Mucosa of rectum (tissue), 2 donors: ENCODE measurements around the gene NRG4.
"Not testable (repeated sequence)": the region's sequence is repeated elsewhere in the genome, so short reads cannot be mapped to it uniquely, and the experiment has no call there.

Source experiments
- H3K27ac ChIP-seq, 2 donors: one replicate each; pipeline ENCODE4 v1.7.0; 2013; ENCODE audit warnings: inconsistent platforms in 2 of 2, low read depth in 2 of 2, low read length in 2 of 2
- H3K27me3 ChIP-seq, 2 donors: one replicate each; pipeline ENCODE4 v1.7.0; 2013; ENCODE audit warnings: low read length in 2 of 2; ENCODE audit not compliant: control insufficient read depth in 2 of 2, insufficient read depth in 2 of 2
- H3K36me3 ChIP-seq, 2 donors: one replicate each; pipeline ENCODE4 v1.7.0; 2013; ENCODE audit warnings: low read length in 2 of 2; ENCODE audit not compliant: control insufficient read depth in 2 of 2, insufficient read depth in 2 of 2
- H3K4me1 ChIP-seq, 2 donors: one replicate each; pipeline ENCODE4 v1.7.0; 2013; ENCODE audit warnings: low read length in 2 of 2, mild to moderate bottlenecking in 1 of 2; ENCODE audit not compliant: control insufficient read depth in 2 of 2, insufficient read depth in 2 of 2
- H3K4me3 ChIP-seq, 2 donors: one replicate each; pipeline ENCODE4 v1.7.0; 2013; ENCODE audit warnings: low read length in 2 of 2
- H3K9ac ChIP-seq, 2 donors: one replicate each; pipeline ENCODE4 v1.7.0; 2013; ENCODE audit warnings: low read length in 2 of 2, low read depth in 1 of 2, mild to moderate bottlenecking in 1 of 2
- H3K9me3 ChIP-seq, 2 donors: one replicate each; pipeline ENCODE4 v1.7.0; 2013; ENCODE audit warnings: low read length in 2 of 2; ENCODE audit not compliant: control insufficient read depth in 2 of 2
- donor health status: healthy.
- donor health status: Normal muscosa, but diverticular disease.

The NRG4 gene

GRCh38 chr15:76035593-76035992, 23.4 kb upstream of the NRG4 start:
- H3K4me3 ChIP-seq = no peak overlapping the region
- no peaks in the 10 kb centered on the region for H3K36me3 ChIP-seq
- no peaks in the 10 kb centered on the region for H3K27me3 ChIP-seq
- H3K9me3 ChIP-seq = no peaks in the 10 kb centered on the region
- no peaks in the 10 kb centered on the region for H3K4me1 ChIP-seq
- H3K9ac ChIP-seq = no peak overlapping the region
- H3K27ac ChIP-seq = no peak overlapping the region

- no peaks in the 10 kb centered on the region for H3K4me1 ChIP-seq
- H3K9me3 ChIP-seq = no peaks in the 10 kb centered on the region
- no peak overlapping the region for H3K9ac ChIP-seq
- no peaks in the 10 kb centered on the region for H3K27me3 ChIP-seq
- no peak overlapping the region for H3K27ac ChIP-seq
- no peaks in the 10 kb centered on the region for H3K36me3 ChIP-seq
- H3K4me3 ChIP-seq = no peak overlapping the region
Measured at GRCh38 chr15:76034111-76034510, 21.9 kb upstream of the NRG4 start.

GRCh38 chr15:76033438-76033837, 21.2 kb upstream of the NRG4 start:
- Histone ChIP-seq H3K27ac (no peak overlapping the region), H3K4me1 (no peaks in the 10 kb centered on the region), H3K9me3 (no peaks in the 10 kb centered on the region), H3K27me3 (no peaks in the 10 kb centered on the region), H3K4me3 (no peak overlapping the region), H3K36me3 (no peaks in the 10 kb centered on the region), H3K9ac (no peak overlapping the region)

GRCh38 chr15:76032046-76032445, 19.8 kb upstream of the NRG4 start:
- H3K9me3 ChIP-seq = no peaks in the 10 kb centered on the region
- H3K4me1 ChIP-seq = no peaks in the 10 kb centered on the region
- no peaks in the 10 kb centered on the region for H3K36me3 ChIP-seq
- H3K4me3 ChIP-seq = no peak overlapping the region
- H3K27me3 ChIP-seq = no peaks in the 10 kb centered on the region
- H3K27ac ChIP-seq = no peak overlapping the region
- no peak overlapping the region for H3K9ac ChIP-seq

GRCh38 chr15:76024021-76024768, 12.0 kb upstream of the NRG4 start:
- no peak overlapping the region for H3K4me3 ChIP-seq
- no peaks in the 10 kb centered on the region for H3K36me3 ChIP-seq
- no peak overlapping the region for H3K9ac ChIP-seq
- H3K4me1 ChIP-seq = no peaks in the 10 kb centered on the region
- H3K27me3 ChIP-seq = no peaks in the 10 kb centered on the region
- H3K9me3 ChIP-seq = peaks cover 0 to 2% of the 10 kb centered on the region in 2 donors
- H3K27ac ChIP-seq = no peak overlapping the region

- not testable (repeated sequence) for H3K4me3 ChIP-seq, H3K9me3 ChIP-seq, H3K9ac ChIP-seq, H3K27me3 ChIP-seq, H3K36me3 ChIP-seq, H3K4me1 ChIP-seq, H3K27ac ChIP-seq
Measured at GRCh38 chr15:76013470-76013869, 1.2 kb upstream of the NRG4 start.

- no peaks in the 10 kb centered on the region for H3K36me3 ChIP-seq
- H3K4me1 ChIP-seq = peaks cover 0 to 2% of the 10 kb centered on the region in 2 donors
- H3K4me3 ChIP-seq = no peak overlapping the region
- no peaks in the 10 kb centered on the region for H3K9me3 ChIP-seq
- H3K27ac ChIP-seq = no peak overlapping the region
- H3K9ac ChIP-seq = no peak overlapping the region
- no peaks in the 10 kb centered on the region for H3K27me3 ChIP-seq
Measured at GRCh38 chr15:76010613-76011012, 1.6 kb downstream of the NRG4 start.

GRCh38 chr15:76006136-76006778, 6.0 kb downstream of the NRG4 start:
- Histone ChIP-seq H3K9ac (no peak overlapping the region), H3K27me3 (no peaks in the 10 kb centered on the region), H3K36me3 (no peaks in the 10 kb centered on the region), H3K27ac (no peak overlapping the region), H3K4me3 (no peak overlapping the region), H3K4me1 (no peaks in the 10 kb centered on the region), H3K9me3 (no peaks in the 10 kb centered on the region)

GRCh38 chr15:76003364-76003763, 8.9 kb downstream of the NRG4 start:
- H3K9ac ChIP-seq = no peak overlapping the region
- no peak overlapping the region for H3K27ac ChIP-seq
- H3K4me3 ChIP-seq = no peak overlapping the region
- peaks cover 0 to 2% of the 10 kb centered on the region in 2 donors for H3K27me3 ChIP-seq
- H3K9me3 ChIP-seq = no peaks in the 10 kb centered on the region
- H3K4me1 ChIP-seq = no peaks in the 10 kb centered on the region
- H3K36me3 ChIP-seq = no peaks in the 10 kb centered on the region

- no peak overlapping the region for H3K4me3 ChIP-seq
- H3K4me1 ChIP-seq = no peaks in the 10 kb centered on the region
- no peaks in the 10 kb centered on the region for H3K36me3 ChIP-seq
- no peak overlapping the region for H3K9ac ChIP-seq
- H3K27ac ChIP-seq = no peak overlapping the region
- H3K27me3 ChIP-seq = peaks cover 0 to 2% of the 10 kb centered on the region in 2 donors
- H3K9me3 ChIP-seq = no peaks in the 10 kb centered on the region
Measured at GRCh38 chr15:75995611-75996010, 16.6 kb downstream of the NRG4 start.
